Epithelial cell of proximal tubule (primary cell): ENCODE results near the gene ITGA2. TPM values are rescaled to one million over a fixed set of nuclear protein-coding genes. Genes with fewer than 3 reads are reported as not detected.

ENCODE experiments used
- DNase-seq: peaks from one replicate; pipeline ENCODE4 v3.0.0-alpha.2; 2011; ENCODE audit warnings: low read depth
- H3K4me3 ChIP-seq: 2 replicates; pipeline ENCODE4 v1.5.1; 2011; ENCODE audit warnings: low read depth, mild to moderate bottlenecking, low read length
- total RNA-seq: library from RNA; depleted of rRNA; stranded (reverse); fragments of >200 nt; gene quantifications from 2 replicates; pipeline ENCODE4 v1.2.3, GENCODE V29; 2015
- TF ChIP-seq, protein P1 (sequence below): conservative IDR thresholded peaks from 2 replicates; pipeline ENCODE4 v1.5.1; 2012; ENCODE audit warnings: low read depth, mild to moderate bottlenecking, low read length

Gene ITGA2
- total RNA-seq, 1 donor from 2014 or later = 28.1 TPM

- TF ChIP-seq, protein P1, sequence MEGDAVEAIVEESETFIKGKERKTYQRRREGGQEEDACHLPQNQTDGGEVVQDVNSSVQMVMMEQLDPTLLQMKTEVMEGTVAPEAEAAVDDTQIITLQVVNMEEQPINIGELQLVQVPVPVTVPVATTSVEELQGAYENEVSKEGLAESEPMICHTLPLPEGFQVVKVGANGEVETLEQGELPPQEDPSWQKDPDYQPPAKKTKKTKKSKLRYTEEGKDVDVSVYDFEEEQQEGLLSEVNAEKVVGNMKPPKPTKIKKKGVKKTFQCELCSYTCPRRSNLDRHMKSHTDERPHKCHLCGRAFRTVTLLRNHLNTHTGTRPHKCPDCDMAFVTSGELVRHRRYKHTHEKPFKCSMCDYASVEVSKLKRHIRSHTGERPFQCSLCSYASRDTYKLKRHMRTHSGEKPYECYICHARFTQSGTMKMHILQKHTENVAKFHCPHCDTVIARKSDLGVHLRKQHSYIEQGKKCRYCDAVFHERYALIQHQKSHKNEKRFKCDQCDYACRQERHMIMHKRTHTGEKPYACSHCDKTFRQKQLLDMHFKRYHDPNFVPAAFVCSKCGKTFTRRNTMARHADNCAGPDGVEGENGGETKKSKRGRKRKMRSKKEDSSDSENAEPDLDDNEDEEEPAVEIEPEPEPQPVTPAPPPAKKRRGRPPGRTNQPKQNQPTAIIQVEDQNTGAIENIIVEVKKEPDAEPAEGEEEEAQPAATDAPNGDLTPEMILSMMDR = no peak
- no peak overlapping the region for H3K4me3 ChIP-seq
- DNase-seq = no peak
Observed at GRCh38 chr5:53027913-53028312, 38.8 kb downstream of the ITGA2 start.

- no peak overlapping the region for H3K4me3 ChIP-seq
- DNase-seq = no peak
- TF ChIP-seq, protein P1 = no peak
Observed at GRCh38 chr5:53029608-53030007, 40.5 kb downstream of the ITGA2 start.

DNA sequence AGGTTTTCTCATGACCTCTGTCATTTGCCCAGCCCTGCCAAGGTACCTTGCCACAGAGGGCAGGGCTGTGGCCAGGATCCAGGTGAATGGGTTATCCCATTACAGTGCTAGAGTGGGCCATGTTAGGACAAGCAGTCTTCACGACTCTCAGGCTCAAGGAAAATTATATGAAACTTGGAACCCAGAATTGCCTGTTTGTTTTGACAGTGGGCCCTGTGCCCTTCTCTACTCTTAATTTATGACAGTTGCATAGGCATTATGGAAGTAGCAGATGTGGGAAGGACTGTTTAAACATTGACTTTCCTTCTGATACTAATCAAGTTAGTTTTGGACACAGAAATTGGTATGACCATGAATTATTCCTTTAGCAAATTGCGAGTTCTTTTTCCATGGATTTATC, 41.7 kb downstream of the ITGA2 start:
- TF ChIP-seq, protein P1 = no peak
- DNase-seq = no peak
- H3K4me3 ChIP-seq = no peak overlapping the region

DNA sequence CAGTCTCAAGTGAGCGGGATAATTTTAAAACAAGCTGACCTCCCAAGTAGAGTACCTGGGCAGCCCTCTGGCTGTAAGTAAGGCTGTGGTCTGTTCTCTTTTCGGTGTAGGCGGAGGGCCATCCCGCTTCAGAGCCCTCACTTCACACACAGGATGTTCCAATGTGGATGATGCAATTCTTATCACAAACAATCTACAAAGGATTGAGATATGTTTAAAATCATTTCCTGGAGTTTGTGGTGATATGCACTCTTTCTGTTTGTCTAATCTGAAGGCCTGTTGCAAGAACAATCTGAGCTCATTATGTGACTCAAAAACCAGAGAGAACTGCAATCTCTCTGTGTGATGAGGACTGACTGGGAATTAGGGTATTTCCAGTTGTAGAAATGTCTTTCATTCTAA, 42.5 kb downstream of the ITGA2 start:
- no peak for DNase-seq
- TF ChIP-seq, protein P1 = no peak
- no peak overlapping the region for H3K4me3 ChIP-seq

DNA sequence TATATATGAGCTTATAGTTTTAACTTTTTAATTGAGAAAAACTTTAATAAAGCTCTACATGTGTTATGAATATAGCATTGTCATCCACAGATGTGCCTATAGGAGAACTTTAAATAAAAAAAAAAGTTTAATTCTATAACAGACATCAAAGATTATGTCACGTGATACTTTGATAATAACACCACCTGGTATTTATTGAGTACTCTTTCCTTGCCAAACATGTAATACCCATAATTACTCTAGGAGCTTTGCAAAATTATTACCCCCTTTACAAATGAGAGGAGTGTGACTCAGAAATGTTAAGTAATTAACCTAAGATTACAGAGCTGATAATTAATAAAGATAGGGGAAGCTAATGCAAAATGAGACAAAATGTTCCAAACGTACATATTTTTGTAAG, 43.0 kb downstream of the ITGA2 start:
- H3K4me3 ChIP-seq = no peak overlapping the region
- DNase-seq = no peak
- TF ChIP-seq, protein P1 = no peak

GRCh38 chr5:53034832-53035231, 45.7 kb downstream of the ITGA2 start:
- TF ChIP-seq, protein P1 = no peak
- H3K4me3 ChIP-seq = no peak overlapping the region
- DNase-seq = no peak

DNA sequence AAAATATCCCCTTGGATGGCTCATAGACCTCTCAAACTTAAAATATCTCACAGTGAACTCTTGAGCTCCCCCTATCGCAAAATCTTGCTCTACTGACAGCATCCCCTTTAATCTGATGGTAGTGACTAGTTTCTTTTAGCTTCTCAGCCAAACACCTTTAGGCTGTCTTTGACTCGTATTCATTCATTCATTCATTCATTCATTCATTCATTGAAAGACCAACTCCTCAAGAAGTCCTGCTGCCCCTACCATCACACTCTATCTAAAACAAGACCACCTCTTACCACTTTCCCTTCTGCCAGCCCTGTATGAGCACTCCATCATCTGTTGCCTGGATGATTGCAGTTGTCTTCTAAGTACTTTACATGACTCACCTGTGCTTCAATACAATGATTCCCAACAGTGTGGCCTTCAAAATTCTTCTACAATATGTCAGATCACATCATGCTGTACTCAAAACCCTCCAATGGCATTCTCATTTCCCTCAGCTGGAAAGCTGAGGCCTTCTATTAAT, 46.8 kb downstream of the ITGA2 start:
- DNase-seq = no peak
- TF ChIP-seq, protein P1 = peak; percentile 67
- no peak overlapping the region for H3K4me3 ChIP-seq
